GM12865 (cell line): ENCODE data around the gene ATF5.

Experiments used
- DNase-seq: peaks from one replicate; pipeline ENCODE4 v3.0.0; 2010; ENCODE audit warnings: low read depth
- H3K4me3 ChIP-seq: 2 replicates; pipeline ENCODE4 v1.5.1; 2011; ENCODE audit warnings: mild to moderate bottlenecking, low read depth, low read length, control low read depth
- CTCF ChIP-seq: IDR thresholded peaks from 2 replicates; pipeline ENCODE4 v1.5.1; 2011; ENCODE audit warnings: low read length, control low read depth, low read depth, inconsistent platforms; ENCODE audit not compliant: insufficient read depth; ENCODE audit errors: missing control alignments

The ATF5 gene

GRCh38 chr19:49883094-49883493, 45.9 kb upstream of the ATF5 start:
- no peak for DNase-seq
- no peak for TF ChIP-seq CTCF

GRCh38 chr19:49884109-49884508, 44.9 kb upstream of the ATF5 start:
- no peak for DNase-seq
- H3K4me3 ChIP-seq = no peak overlapping the region
- TF ChIP-seq CTCF = no peak

More at GRCh38 chr19:49883094-49883493, 45.9 kb upstream of the ATF5 start:
- H3K4me3 ChIP-seq = no peak overlapping the region

GRCh38 chr19:49884760-49885159, 44.2 kb upstream of the ATF5 start:
- H3K4me3 ChIP-seq = no peak overlapping the region
- no peak for TF ChIP-seq CTCF
- no peak for DNase-seq

- H3K4me3 ChIP-seq = no peak overlapping the region
- DNase-seq = no peak
- TF ChIP-seq CTCF = no peak
These were observed 41.9 kb upstream of the ATF5 start for GRCh38 chr19:49887037-49887664.

GRCh38 chr19:49887665-49888509, 41.1 kb upstream of the ATF5 start:
- peak; percentile 53 for DNase-seq
- H3K4me3 ChIP-seq = peak overlapping the region; percentile 17
- no peak for TF ChIP-seq CTCF

GRCh38 chr19:49888510-49888824, 40.5 kb upstream of the ATF5 start:
- peak overlapping the region; percentile 29 for H3K4me3 ChIP-seq
- no peak for DNase-seq
- TF ChIP-seq CTCF = no peak

GRCh38 chr19:49889038-49889686, 39.8 kb upstream of the ATF5 start:
- no peak overlapping the region; the same call in 1 of the 2 replicates for H3K4me3 ChIP-seq
- DNase-seq = no peak
- no peak for TF ChIP-seq CTCF
